MM.1S (cell line): ENCODE measurements around the gene CSNK2A3.

Experiments used
- CTCF ChIP-seq: fragments of 300-600 bp; sonication (generic); IDR thresholded peaks from 2 replicates; pipeline ENCODE4 v1.5.1; 2016; ENCODE audit warnings: antibody characterized with exemption, low read length, mixed read lengths
- EZH2 ChIP-seq: fragments of 300-600 bp; sonication (generic); optimal IDR thresholded peaks from 2 replicates; pipeline ENCODE3; 2017; ENCODE audit warnings: low read depth, mild to moderate bottlenecking, antibody characterized with exemption, low read length, mixed read lengths
- EZH2phosphoT487 ChIP-seq: fragments of 300-600 bp; sonication (generic); IDR thresholded peaks from 2 replicates; pipeline ENCODE4 v1.6.1; 2018; ENCODE audit warnings: antibody characterized with exemption, low read length

GRCh38 chr11:11318961-11319360 lies 34.1 kb downstream of the CSNK2A3 start:
- TF ChIP-seq CTCF (no peak), EZH2 (no peak), EZH2phosphoT487 (no peak)
